Right atrium auricular region (tissue), 2 donors: ENCODE measurements around the gene CNR1. TPM values are rescaled to one million over a fixed set of nuclear protein-coding genes. Genes with fewer than 3 reads are reported as not detected.

ENCODE experiments used
- DNase-seq: peaks from one replicate; pipeline ENCODE4 v3.0.0-alpha.2; 2019; ENCODE audit warnings: low spot score
- H3K27ac ChIP-seq, 2 donors: fragments of 200-600 bp; sonication (generic); 1 replicate in 1 of 2; 2 replicates in 1 of 2; pipeline ENCODE4 v1.5.1; 2016 to 2019
- H3K27me3 ChIP-seq, 2 donors: fragments of 200-600 bp; sonication (generic); one replicate each; pipeline versions ENCODE4 v1.5.1 to v1.6.0; 2017 to 2019
- H3K36me3 ChIP-seq: fragments of 200-600 bp; sonication (generic); one replicate; pipeline ENCODE4 v1.5.1; 2016
- H3K4me1 ChIP-seq, 2 donors: fragments of 200-600 bp; sonication (generic); one replicate each; pipeline versions ENCODE4 v1.5.1 to v1.6.0; 2017 to 2019
- H3K4me3 ChIP-seq, 2 donors: fragments of 200-600 bp; sonication (generic); 1 replicate in 1 of 2; 2 replicates in 1 of 2; pipeline ENCODE4 v1.5.1; 2017 to 2019; ENCODE audit warnings: mild to moderate bottlenecking in 1 of 2, moderate library complexity in 1 of 2
- H3K9me3 ChIP-seq, 2 donors: fragments of 200-600 bp; sonication (generic); one replicate each; pipeline ENCODE4 v1.5.1; 2019
- CTCF ChIP-seq, 2 donors: fragments of 200-600 bp; sonication (generic); IDR thresholded peaks; one replicate each; pipeline ENCODE4 v1.5.1; 2019; ENCODE audit warnings: antibody characterized with exemption in 2 of 2
- total RNA-seq, 2 donors: library from RNA; depleted of rRNA; stranded (reverse); fragments of >200 nt; gene quantifications; one replicate each; pipeline ENCODE4 v1.1.0, GENCODE V29; 2016

The CNR1 gene
- total RNA-seq, 2 donors from 2014 or later: 1.3 to 1.7 TPM

DNA sequence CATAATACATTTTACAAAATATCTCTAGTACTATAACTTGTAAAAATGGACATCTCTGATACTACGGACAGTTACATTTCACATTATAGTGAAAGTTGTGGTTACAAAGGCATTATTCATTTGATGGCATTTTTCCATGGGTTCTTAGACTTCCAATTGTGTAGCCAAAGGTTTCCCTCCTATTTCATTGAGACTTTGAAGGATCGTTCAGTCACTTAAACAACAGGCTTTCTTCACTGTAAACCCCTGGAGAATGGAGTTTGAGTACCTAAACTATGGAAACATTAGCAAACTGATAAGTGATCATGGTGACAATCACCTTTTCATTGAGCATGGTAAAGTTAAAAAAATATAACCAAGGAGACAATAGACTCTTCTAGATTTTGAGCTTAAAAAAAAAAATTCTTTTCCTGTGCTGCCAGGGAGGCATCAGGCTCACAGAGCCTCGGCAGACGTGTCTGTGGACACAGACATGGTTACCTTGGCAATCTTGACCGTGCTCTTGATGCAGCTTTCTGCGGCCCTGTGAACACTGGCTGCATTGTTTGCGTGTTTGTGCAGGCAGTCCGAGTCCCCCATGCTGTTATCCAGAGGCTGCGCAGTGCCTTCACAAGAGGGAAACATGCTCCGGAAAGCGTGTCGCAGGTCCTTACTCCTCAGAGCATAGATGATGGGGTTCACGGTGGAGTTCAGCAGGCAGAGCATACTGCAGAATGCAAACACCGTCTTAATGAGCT, 22.6 kb downstream of the CNR1 start:
- H3K36me3 ChIP-seq: no peaks in the 10 kb centered on the region
- no peak overlapping the region for H3K27ac ChIP-seq
- no peaks in the 10 kb centered on the region for H3K9me3 ChIP-seq
- H3K27me3 ChIP-seq: no peaks in the 10 kb centered on the region
- H3K4me1 ChIP-seq: no peaks in the 10 kb centered on the region
- H3K4me3 ChIP-seq: no peak overlapping the region
- no peak for DNase-seq
- TF ChIP-seq CTCF (IDR thresholded peaks at IDR 0.05): no peak

- no peak for DNase-seq
- Histone ChIP-seq H3K36me3 (no peaks in the 10 kb centered on the region), H3K9me3 (no peaks in the 10 kb centered on the region), H3K4me3 (no peak overlapping the region), H3K27ac (no peak overlapping the region), H3K27me3 (no peaks in the 10 kb centered on the region), H3K4me1 (no peaks in the 10 kb centered on the region)
- no peak for TF ChIP-seq CTCF (IDR thresholded peaks at IDR 0.05)
These were observed 23.9 kb downstream of the CNR1 start for GRCh38 chr6:88142297-88142668.

DNA sequence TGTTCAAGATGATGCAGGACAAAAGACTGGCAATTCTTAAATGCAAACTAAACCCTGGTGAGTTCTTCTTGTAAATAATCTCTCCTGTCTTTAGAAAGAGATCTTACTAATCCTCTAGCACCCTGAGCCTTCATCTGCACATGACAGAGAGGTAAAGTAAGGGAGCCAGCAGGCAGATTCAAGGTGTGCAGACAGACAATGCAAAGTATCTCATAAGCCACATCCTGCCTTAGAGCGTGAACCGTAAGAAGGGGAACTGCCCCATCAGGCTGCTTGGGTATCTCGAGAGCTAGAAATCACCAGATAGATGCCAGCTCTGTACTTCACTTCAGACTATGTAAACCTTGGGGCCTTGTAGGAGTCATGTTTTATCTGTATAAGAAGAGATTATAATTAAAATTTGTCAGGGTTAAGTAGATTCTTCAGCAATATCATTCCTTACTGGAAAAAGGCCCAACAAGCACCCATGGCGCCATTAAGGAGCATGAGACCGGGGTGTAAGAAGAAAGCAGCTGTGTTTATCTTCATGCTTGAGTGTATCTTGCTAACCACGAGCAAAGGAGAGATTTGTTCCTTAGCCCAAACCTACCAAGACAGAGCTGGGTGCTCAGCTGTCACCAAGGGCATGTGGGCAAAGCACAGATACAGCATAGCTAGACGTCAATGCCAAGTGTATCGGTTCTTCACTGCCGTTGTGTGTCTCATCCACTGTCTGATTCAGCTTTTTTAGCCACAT, 24.4 kb downstream of the CNR1 start:
- no peaks in the 10 kb centered on the region for H3K4me1 ChIP-seq
- no peaks in the 10 kb centered on the region for H3K36me3 ChIP-seq
- H3K27ac ChIP-seq: no peak overlapping the region
- no peak for TF ChIP-seq CTCF (IDR thresholded peaks at IDR 0.05)
- no peaks in the 10 kb centered on the region for H3K9me3 ChIP-seq
- no peak overlapping the region for H3K4me3 ChIP-seq
- no peak for DNase-seq
- H3K27me3 ChIP-seq: no peaks in the 10 kb centered on the region

DNA sequence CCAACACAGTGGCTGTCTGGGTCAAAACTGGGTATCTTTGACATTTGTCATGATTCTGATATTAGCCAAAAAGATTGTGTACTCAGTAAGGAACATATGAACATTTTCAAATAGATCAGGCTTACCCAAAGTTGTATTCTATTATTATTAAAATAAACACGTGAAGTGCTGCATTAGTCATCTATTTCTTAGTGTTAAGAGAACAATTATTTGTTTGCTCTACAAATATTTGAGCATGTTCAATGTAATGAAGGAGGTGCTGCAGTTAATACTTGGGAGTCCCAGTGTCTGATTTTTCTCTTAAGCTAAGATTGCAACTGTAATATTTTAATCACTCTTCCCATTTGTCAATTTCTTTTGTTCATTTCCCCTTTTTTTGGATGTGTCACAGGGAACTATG, 28.2 kb downstream of the CNR1 start:
- Histone ChIP-seq H3K4me3 (no peak overlapping the region), H3K9me3 (no peaks in the 10 kb centered on the region), H3K4me1 (no peaks in the 10 kb centered on the region), H3K36me3 (no peaks in the 10 kb centered on the region), H3K27ac (no peak overlapping the region), H3K27me3 (no peaks in the 10 kb centered on the region)
- no peak for TF ChIP-seq CTCF (IDR thresholded peaks at IDR 0.05)
- no peak for DNase-seq

- no peaks in the 10 kb centered on the region for H3K9me3 ChIP-seq
- no peak overlapping the region for H3K4me3 ChIP-seq
- no peaks in the 10 kb centered on the region for H3K4me1 ChIP-seq
- H3K27ac ChIP-seq: no peak overlapping the region
- no peak for DNase-seq
- TF ChIP-seq CTCF (IDR thresholded peaks at IDR 0.05): no peak
- no peaks in the 10 kb centered on the region for H3K36me3 ChIP-seq
- no peaks in the 10 kb centered on the region for H3K27me3 ChIP-seq
These were observed 30.5 kb downstream of the CNR1 start for GRCh38 chr6:88135578-88136114.
